Osteocyte (in vitro differentiated cells): ENCODE measurements around the gene FGD4. TPM values are rescaled to one million over a fixed set of nuclear protein-coding genes. Genes with fewer than 3 reads are reported as not detected.
A peak's percentile ranks its signal among the peaks of the same experiment; 100 is the strongest.

ENCODE experiments used
- DNase-seq: peaks from one replicate; pipeline ENCODE4 v3.0.0; 2021; ENCODE audit warnings: mixed read lengths; ENCODE audit not compliant: unreplicated experiment; ENCODE audit errors: extremely low spot score
- H3K27ac Mint-ChIP-seq: one replicate; pipeline ENCODE4 v1.8.0; 2021; ENCODE audit warnings: mild to moderate bottlenecking, mixed read lengths; ENCODE audit not compliant: unreplicated experiment
- H3K27me3 Mint-ChIP-seq: one replicate; pipeline ENCODE4 v1.8.0; 2021; ENCODE audit warnings: mixed read lengths; ENCODE audit not compliant: unreplicated experiment
- H3K36me3 Mint-ChIP-seq: one replicate; pipeline ENCODE4 v1.8.0; 2021; ENCODE audit warnings: mixed read lengths; ENCODE audit not compliant: unreplicated experiment
- H3K4me1 Mint-ChIP-seq: one replicate; pipeline ENCODE4 v1.8.0; 2021; ENCODE audit warnings: mixed read lengths; ENCODE audit not compliant: unreplicated experiment
- H3K4me3 Mint-ChIP-seq: one replicate; pipeline ENCODE4 v1.8.0; 2021; ENCODE audit warnings: mild to moderate bottlenecking, moderate library complexity, mixed read lengths; ENCODE audit not compliant: unreplicated experiment
- H3K9me3 Mint-ChIP-seq: one replicate; pipeline ENCODE4 v1.8.0; 2021; ENCODE audit warnings: mixed read lengths; ENCODE audit not compliant: unreplicated experiment
- CTCF ChIP-seq: fragments of 200-600 bp; sonication (generic); IDR thresholded peaks from 2 replicates; pipeline ENCODE4 v1.5.0; 2021; ENCODE audit warnings: antibody characterized with exemption, mild to moderate bottlenecking, moderate library complexity
- total RNA-seq: library from RNA; stranded (reverse); gene quantifications from 2 replicates; pipeline ENCODE4 v1.2.1, GENCODE V29; 2021

The FGD4 gene
- total RNA-seq, 1 donor from 2014 or later, result 8.0 TPM

- Mint-ChIP-seq H3K27ac (no peak overlapping the region), H3K9me3 (no peaks in the 10 kb centered on the region), H3K36me3 (peaks cover 17% of the 10 kb centered on the region), H3K4me1 (no peaks in the 10 kb centered on the region), H3K27me3 (no peaks in the 10 kb centered on the region), H3K4me3 (no peak overlapping the region)
- DNase-seq, result no peak
- no peak for TF ChIP-seq CTCF
Measured at GRCh38 chr12:32641287-32641901, 242.0 kb downstream of the FGD4 start.

GRCh38 chr12:32644431-32644830 lies 245.1 kb downstream of the FGD4 start:
- Mint-ChIP-seq H3K36me3 (peaks cover 9% of the 10 kb centered on the region), H3K27me3 (no peaks in the 10 kb centered on the region), H3K4me3 (no peak overlapping the region), H3K27ac (no peak overlapping the region), H3K9me3 (no peaks in the 10 kb centered on the region), H3K4me1 (no peaks in the 10 kb centered on the region)
- no peak for TF ChIP-seq CTCF
- DNase-seq, result no peak

- Mint-ChIP-seq H3K27me3 (no peaks in the 10 kb centered on the region), H3K27ac (no peak overlapping the region)
Measured at GRCh38 chr12:32647275-32647674, 247.9 kb downstream of the FGD4 start.

GRCh38 chr12:32650508-32650907 lies 251.2 kb downstream of the FGD4 start:
- no peak overlapping the region for H3K4me3 Mint-ChIP-seq
- H3K9me3 Mint-ChIP-seq, result no peaks in the 10 kb centered on the region
- no peak overlapping the region for H3K27ac Mint-ChIP-seq
- H3K36me3 Mint-ChIP-seq, result no peaks in the 10 kb centered on the region
- H3K4me1 Mint-ChIP-seq, result no peaks in the 10 kb centered on the region
- H3K27me3 Mint-ChIP-seq, result no peaks in the 10 kb centered on the region
- TF ChIP-seq CTCF, result no peak
- DNase-seq, result peak; percentile 34

More at GRCh38 chr12:32647275-32647674, 247.9 kb downstream of the FGD4 start:
- H3K36me3 Mint-ChIP-seq, result peaks cover 3% of the 10 kb centered on the region
- no peak for DNase-seq
- TF ChIP-seq CTCF, result no peak
- H3K4me3 Mint-ChIP-seq, result no peak overlapping the region
- H3K4me1 Mint-ChIP-seq, result no peaks in the 10 kb centered on the region
- no peaks in the 10 kb centered on the region for H3K9me3 Mint-ChIP-seq

GRCh38 chr12:32651151-32651955 lies 252.0 kb downstream of the FGD4 start:
- Mint-ChIP-seq H3K4me3 (no peak overlapping the region), H3K36me3 (no peaks in the 10 kb centered on the region), H3K9me3 (no peaks in the 10 kb centered on the region), H3K4me1 (no peaks in the 10 kb centered on the region), H3K27ac (no peak overlapping the region), H3K27me3 (no peaks in the 10 kb centered on the region)
- peak; percentile 40 for DNase-seq
- TF ChIP-seq CTCF, result no peak
